Effector CD4-positive, alpha-beta T cell (primary cell): Measurements from ENCODE around the gene PYGO2.
A peak's percentile ranks its signal among the peaks of the same experiment; 100 is the strongest.

Experiments
- DNase-seq: peaks from one replicate; pipeline ENCODE4 v3.0.0-alpha.2; 2020

Gene PYGO2

GRCh38 chr1:154960446-154961136, 991 bp downstream of the PYGO2 start:
- DNase-seq, result no peak

- DNase-seq, result no peak
These were observed 2.2 kb downstream of the PYGO2 start for GRCh38 chr1:154959426-154959780.

DNA sequence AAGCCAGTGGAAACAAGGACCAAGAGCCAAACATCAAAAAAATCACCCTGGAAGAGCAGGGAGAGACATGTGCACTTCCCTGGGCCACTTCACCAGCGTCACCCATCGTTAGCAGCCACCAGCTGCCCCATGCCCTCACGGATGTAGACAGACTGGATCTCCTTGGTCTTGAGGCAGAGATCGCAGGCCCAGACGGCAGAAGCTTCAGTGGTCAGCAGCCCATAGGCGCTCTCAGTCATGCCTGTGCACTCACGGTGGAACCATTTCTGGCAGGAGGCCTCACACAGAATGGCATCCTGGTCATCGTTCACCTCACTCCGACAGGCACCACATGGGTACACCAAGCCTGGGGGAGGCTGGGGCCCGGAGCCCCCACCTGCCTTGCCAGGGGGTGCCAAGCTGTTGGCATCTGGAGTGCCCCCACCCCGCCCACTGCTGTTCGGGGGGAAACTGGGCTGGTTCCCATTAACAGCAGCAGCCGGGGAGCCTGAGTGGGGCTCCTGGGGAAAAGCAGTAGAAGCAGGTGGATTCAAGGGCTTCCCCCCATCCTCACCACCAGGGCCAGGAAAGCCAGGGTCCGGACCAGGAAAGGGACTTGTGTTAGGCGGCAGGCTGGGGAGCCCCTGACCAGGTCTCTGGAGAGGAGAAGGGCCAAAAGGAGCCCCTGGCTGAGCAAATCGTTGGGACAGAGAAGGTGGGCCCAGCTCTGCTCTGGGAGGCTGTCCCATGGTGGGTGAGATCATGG, 2.7 kb downstream of the PYGO2 start:
- DNase-seq, result no peak

DNA sequence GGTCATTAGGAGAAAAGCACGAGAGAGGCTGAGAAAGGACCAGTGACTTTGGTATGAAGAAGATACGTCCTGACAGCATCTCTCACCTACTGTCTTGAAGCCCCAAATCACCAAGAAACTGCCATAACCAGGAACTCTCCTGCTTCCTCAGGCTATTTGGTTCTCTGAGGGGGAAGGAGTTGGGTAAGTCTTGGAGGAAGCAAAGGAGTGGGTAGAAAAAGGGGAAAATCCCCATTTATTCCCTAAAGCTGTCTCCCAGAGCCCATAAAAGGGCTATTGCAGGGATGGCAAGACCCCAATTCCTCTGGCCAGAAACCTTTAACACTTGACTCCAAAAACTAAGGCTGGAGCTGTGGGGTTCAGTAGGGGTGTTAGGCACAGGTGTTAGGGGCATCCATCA, 3.5 kb downstream of the PYGO2 start:
- no peak for DNase-seq

- DNase-seq, result no peak
These were observed 4.4 kb downstream of the PYGO2 start for GRCh38 chr1:154957091-154957657.

DNA sequence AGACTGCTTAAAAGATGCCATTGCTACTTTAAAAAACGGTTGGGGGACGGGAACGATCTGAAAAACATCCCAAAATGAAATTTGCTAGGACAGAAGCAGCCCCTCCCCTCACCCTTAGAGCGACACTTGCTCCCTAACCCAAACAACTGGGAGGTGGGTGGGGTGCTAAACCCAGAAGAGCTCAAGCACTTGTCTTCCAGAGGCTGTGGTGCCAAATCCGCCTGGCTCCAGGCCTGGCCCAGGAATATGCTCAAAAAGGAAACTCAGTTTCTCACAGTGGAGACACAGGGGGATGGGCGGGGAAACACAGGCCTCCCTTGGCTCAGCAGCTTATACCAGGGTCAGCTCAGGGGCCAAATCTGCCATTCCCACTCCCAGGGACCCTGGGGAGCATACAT, 5.0 kb downstream of the PYGO2 start:
- no peak for DNase-seq

DNA sequence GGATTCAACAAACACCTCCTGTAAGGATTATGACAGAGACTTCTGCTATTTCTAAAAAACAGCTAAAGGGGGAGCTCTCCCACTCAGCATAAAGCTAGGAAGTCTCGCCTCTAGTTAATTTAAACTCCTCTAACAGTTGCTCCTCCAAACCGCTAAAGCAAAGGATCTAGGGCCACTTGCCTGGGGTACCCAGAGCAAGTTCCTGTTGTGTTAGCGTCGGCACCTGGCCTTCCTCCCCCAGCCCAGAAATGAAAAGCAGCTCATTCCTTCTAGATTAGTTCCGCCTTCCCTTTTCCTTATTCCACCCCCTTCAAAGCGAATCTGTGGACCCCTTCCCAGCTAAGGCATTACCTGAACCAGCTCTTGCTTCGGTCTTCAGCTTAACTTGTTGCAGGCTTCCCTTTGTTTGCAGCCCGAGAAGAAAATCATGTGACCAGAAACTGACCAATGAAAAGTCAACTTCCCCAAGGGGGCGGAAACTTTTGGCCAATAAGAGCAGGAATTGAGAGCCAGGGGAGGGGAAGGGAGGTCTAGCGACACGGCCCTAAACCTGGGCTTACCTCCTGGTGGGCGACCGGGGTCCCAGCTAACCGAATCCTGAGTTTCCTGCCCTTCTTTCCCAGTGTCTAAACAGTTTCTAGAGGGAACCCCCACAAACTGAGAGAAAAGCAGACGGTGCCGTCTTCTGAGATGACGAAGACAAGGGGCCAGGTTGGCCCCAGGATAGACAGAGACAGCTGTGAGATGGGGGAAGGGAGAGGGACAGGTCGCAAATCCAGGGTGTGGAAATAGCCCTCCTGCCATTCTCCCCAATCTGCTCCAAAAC, 5.7 kb downstream of the PYGO2 start, which contains the start of gene PBXIP1:
Gene PBXIP1 (minus strand): TSS at position 382 of the 826 bp plus-strand sequence. CDS start 2,378 bp downstream, outside the sequence.
- DNase-seq, result peak; percentile 76

GRCh38 chr1:154955039-154955717, 6.4 kb downstream of the PYGO2 start:
- peak; percentile 96 for DNase-seq

- no peak for DNase-seq
These were observed 7.0 kb downstream of the PYGO2 start for GRCh38 chr1:154954541-154954940.

GRCh38 chr1:154953611-154954038, 8.0 kb downstream of the PYGO2 start:
- DNase-seq, result no peak

GRCh38 chr1:154952664-154953063, 8.9 kb downstream of the PYGO2 start:
- no peak for DNase-seq

DNA sequence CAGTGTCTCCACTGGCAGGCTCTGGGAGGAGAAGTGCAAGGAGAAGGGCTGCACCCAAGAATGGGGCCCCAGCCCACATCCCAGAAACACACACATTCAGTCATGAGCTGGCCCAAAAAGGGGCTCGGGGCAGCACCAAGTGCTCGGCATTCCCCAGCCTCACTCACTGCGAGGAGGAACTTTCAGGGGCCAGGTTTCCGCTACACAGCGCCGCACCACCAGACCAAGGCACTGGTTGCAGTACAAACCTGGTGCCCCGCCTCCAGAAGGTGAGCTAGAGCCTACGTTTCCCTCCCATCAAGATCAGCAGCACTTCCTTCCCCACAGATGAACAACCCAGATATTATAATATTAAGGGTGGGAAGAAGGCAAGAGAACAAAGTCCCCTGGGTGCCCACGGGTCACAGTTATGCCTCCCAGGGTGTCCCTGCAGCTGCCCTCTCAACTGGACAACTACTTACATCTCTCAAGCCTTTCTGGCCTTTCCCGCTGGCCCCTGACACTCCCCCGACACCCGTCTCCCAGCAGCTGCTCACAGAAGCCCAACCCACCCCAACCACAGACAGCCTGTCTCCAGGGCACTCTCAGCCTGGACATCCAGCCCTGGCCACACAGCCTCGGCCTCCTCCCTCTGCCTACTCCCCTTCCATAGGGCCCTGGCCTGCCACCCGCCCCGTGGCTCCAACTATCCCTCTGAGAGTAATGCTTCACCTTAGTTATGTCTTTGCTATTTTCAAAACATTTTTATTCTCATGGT, 9.5 kb downstream of the PYGO2 start:
- DNase-seq, result peak; percentile 69

DNA sequence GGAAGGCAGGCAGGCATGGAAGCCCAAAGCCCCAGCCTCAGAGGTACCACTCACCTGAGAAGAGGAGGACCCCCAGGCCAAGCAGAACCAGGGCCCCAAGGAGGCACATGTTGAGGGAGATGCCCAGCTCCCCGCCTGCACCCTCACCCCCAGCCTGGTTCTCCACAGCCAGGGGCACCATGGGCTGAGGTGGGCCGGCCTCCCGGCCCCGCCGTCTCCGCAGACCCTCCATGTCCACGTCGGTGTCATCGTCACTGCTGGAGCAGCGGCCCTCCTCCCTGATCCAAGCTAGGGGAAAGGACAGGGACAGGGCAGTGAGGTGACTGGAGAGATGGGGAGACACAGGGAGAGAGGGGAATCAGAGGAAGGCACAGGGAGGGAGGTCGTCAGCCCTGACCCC, 13.5 kb downstream of the PYGO2 start:
- DNase-seq, result no peak

DNA sequence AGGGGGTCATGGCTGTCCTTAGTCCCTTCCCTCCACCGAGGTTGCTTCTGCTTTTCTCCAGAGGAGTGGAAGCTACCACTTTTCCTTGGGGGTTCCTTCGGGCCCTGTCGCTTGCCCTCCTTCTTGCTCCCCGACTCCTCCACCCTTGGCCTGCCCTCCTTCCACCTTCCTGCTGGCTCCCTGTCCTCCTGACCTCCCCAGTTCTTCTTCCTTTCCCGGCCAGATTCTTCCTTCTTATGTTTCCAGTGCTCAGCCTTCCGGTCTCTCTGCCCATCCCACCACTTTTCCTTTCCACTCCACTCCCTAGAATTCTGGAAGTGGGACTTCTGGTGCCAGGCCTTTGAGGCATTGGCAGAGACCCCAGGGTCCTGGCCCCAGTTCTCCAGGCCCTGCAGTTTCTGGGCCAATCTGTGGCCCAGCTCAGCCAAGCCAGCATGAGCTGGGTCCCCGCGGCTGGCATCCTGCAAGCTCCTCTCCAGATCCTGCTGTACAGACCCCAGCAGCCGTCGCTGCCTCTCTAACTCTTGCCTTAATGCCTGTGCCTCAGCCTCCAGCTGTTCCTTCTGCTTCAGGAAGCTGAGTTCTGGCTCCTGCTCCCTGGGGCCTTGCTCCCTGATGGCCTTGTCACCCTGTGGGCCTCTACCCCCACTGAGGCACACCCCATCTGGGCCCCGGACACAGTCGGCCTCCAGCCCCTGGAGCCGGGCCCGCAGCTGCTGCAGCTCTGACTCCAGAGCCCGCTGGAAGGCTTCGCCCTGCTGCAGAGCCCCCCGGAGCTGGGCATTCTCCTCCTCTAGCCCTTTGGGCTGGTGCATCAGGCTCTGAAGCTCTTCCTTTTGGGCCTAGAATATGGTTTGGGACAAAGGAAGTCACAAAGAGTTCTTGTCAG, 15.4 kb downstream of the PYGO2 start:
- DNase-seq, result no peak

- DNase-seq, result no peak
These were observed 16.2 kb downstream of the PYGO2 start for GRCh38 chr1:154945160-154945961.

DNA sequence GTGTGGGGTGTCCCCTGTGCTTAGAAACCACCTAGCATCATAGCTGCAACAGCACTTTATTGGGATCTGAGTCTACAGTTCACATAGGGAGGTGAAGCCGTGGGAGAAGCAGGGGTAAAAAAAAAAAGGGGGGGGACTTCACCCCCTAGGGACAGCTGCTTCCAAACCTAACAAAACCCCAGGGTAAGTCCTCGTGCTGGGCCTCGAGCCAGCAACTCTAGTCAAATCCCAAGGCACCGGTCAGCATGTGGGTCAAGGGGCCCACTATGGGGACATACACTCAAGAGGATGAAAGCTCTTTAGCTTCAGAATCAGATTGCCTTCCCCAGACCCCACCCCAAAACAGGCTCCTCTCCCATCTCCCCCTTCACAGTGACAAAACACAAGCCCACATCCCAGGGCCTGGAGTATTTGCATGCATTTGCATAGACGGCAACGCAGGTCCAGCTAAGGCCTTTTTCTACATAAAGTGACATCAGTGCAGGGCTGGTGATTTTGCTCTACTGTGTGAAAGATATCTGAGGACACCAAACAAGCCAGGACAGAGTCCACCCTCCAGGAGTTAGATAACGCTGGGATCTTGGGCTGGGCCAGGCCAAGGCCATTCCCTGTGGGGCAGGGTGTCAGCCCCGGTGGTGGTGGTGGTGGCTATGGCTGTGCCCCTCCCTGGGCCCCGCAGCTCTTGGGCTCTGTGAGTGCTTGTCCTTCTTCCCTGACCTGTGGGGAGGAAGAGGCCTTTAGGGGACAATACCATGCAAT, 17.0 kb downstream of the PYGO2 start:
- no peak for DNase-seq

- no peak for DNase-seq
These were observed 17.8 kb downstream of the PYGO2 start for GRCh38 chr1:154943649-154944400.

DNA sequence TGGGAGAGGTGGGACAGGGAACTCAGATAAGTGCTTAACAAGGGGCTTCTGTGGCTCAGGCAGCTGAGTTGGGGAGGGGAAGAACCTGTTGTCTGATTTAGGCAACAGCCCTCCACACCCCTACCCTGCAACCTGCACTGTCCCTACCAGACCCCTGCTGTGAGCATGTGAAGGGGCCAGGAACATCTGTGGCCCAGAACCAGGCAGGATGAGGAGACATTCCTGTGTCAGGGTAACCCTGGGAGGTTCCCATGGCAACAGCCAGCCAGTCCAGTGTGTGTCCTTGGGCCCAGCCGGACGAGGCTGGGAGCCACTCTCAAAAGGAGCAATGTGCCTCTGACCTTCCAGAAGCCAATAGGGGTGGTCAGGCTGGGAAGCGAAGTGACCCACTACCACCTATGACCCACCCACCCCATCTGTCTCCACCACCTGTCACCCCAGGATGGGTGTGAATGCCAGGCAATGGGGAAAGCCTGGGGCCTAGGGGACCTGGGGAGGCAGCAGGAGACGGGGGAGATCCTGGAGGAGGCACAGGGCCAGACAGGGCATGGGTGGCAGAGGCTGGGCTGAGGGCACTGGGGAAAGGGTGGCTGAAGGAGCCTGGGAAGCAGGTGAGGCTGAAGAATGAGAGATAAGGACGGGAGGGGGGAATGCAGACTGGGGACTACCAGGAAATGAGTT, 20.1 kb downstream of the PYGO2 start:
- DNase-seq, result no peak
